Stimulated activated CD8-positive, alpha-beta memory T cell treated with anti-CD3 and anti-CD28 coated beads, Interleukin-15, amount 100 ng/mL, for 1 hour (primary cell): ENCODE results near the gene ANO3.
"Not testable (repeated sequence)": the region's sequence is repeated elsewhere in the genome, so short reads cannot be mapped to it uniquely, and the experiment has no call there.

Experiments used
- DNase-seq: peaks from one replicate; pipeline ENCODE4 v3.0.0-alpha.2; 2020; ENCODE audit warnings: low read depth

ANO3 gene

GRCh38 chr11:26575946-26576345 is 244.0 kb downstream of the ANO3 start:
- DNase-seq, result no peak

- DNase-seq, result no peak
These were observed 247.2 kb downstream of the ANO3 start for GRCh38 chr11:26578998-26579661.

- DNase-seq, result no peak
These were observed 247.8 kb downstream of the ANO3 start for GRCh38 chr11:26579683-26580082.

- DNase-seq, result no peak
These were observed 249.0 kb downstream of the ANO3 start for GRCh38 chr11:26580929-26581328.

GRCh38 chr11:26583550-26583949 is 251.6 kb downstream of the ANO3 start:
- no peak for DNase-seq

GRCh38 chr11:26584818-26585217 is 252.9 kb downstream of the ANO3 start:
- no peak for DNase-seq

- DNase-seq, result no peak
These were observed 255.1 kb downstream of the ANO3 start for GRCh38 chr11:26587073-26587472.

- DNase-seq, result no peak
These were observed 261.8 kb downstream of the ANO3 start for GRCh38 chr11:26593691-26594090.

GRCh38 chr11:26595207-26595865 is 263.4 kb downstream of the ANO3 start:
- DNase-seq, result not testable (repeated sequence)

GRCh38 chr11:26597049-26597689 is 265.2 kb downstream of the ANO3 start:
- DNase-seq, result not testable (repeated sequence)

GRCh38 chr11:26597899-26598298 is 266.0 kb downstream of the ANO3 start:
- no peak for DNase-seq

GRCh38 chr11:26599425-26599824 is 267.5 kb downstream of the ANO3 start:
- DNase-seq, result no peak

GRCh38 chr11:26599876-26600434 is 268.0 kb downstream of the ANO3 start:
- DNase-seq, result no peak

GRCh38 chr11:26607725-26608506 is 276.0 kb downstream of the ANO3 start:
- no peak for DNase-seq

- DNase-seq, result no peak
These were observed 276.7 kb downstream of the ANO3 start for GRCh38 chr11:26608507-26609146.

GRCh38 chr11:26613759-26614158 is 281.8 kb downstream of the ANO3 start:
- no peak for DNase-seq

GRCh38 chr11:26618441-26618840 is 286.5 kb downstream of the ANO3 start:
- no peak for DNase-seq

GRCh38 chr11:26620282-26621045 is 288.5 kb downstream of the ANO3 start:
- DNase-seq, result no peak

- no peak for DNase-seq
These were observed 289.2 kb downstream of the ANO3 start for GRCh38 chr11:26621132-26621531.

GRCh38 chr11:26622181-26622580 is 290.3 kb downstream of the ANO3 start:
- DNase-seq, result no peak

- no peak for DNase-seq
These were observed 291.2 kb downstream of the ANO3 start for GRCh38 chr11:26623076-26623659.
